ENCODE results near the gene PDE4B.
"Not testable (repeated sequence)": the region's sequence is repeated elsewhere in the genome, so short reads cannot be mapped to it uniquely, and the experiment has no call there.

PDE4B gene

DNA sequence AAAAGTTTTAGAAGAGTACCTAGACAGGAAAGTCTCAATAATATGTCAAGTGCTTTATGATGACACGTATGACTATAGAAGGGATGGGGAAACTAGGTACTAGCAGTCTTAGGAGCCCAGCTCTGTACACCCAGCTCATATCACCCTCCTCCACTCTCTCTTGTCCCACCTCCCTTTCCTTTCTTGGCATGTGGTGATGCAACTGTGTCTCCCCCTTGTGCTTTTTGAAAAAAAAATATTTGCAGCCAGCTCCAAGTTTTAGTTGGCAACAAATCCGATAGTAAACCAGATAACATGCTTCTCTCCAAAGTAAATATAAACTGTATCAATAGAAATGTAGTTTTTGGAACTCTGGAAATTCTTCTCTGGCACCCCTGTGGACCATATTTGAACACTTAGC lies 280.7 kb downstream of the PDE4B start:
- Mint-ChIP-seq H3K27me3 (peaks cover 2 to 6% of the 10 kb centered on the region in 2 donors), H3K4me1 (no peaks in the 10 kb centered on the region), H3K27ac (no peak overlapping the region), H3K4me3 (no peak overlapping the region), H3K9me3 (no peaks in the 10 kb centered on the region), H3K36me3 (no peaks in the 10 kb centered on the region)
- no peak for ATAC-seq (replicated peaks)
- DNase-seq, result no peak

DNA sequence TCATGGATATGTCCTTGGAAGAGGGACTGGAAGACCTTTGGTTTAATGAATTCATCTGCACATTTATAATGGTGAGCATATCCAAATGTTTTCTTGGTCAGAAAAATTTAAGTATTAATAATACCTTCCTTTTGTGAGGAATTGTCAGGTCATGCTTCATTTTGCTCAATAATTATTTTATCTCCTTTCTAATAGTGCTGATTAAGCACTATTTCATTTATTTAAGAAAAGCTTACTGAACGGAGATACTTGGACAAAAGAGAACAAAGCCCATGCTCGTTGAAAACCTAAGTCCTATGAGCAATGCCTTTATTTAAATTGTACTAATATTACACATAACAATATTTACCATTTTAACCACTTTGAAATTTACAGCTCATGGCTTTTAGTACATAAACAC lies 281.5 kb downstream of the PDE4B start:
- Mint-ChIP-seq H3K36me3 (no peaks in the 10 kb centered on the region), H3K27me3 (peaks cover 5 to 8% of the 10 kb centered on the region in 2 donors), H3K9me3 (no peaks in the 10 kb centered on the region), H3K4me1 (no peaks in the 10 kb centered on the region), H3K4me3 (no peak overlapping the region), H3K27ac (no peak overlapping the region)
- no peak for DNase-seq
- no peak for ATAC-seq (replicated peaks)

DNA sequence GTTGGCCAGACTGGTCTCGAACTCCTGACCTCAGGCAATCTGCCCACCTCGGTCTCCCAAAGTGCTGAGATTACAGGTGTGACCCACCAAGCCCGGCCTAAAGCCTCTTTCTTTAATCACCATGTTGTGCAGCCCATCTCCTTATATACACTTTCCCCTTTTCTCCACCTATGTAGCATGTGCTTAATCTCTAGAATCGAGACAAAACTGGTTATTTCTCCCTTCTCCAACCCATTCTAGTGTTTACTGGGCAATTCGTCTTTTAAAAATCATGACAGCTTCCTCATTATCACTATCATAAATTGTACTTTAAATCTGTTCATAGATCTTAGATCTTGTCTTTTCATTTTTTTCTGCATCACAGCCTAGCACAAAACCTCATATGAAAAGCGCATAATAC lies 285.7 kb downstream of the PDE4B start:
- Mint-ChIP-seq H3K27me3 (peaks cover 5 to 13% of the 10 kb centered on the region in 2 donors), H3K4me1 (no peaks in the 10 kb centered on the region), H3K9me3 (no peaks in the 10 kb centered on the region), H3K27ac (no peak overlapping the region), H3K36me3 (no peaks in the 10 kb centered on the region), H3K4me3 (no peak overlapping the region)
- ATAC-seq (replicated peaks) (no peak), DNase-seq (no peak)

DNA sequence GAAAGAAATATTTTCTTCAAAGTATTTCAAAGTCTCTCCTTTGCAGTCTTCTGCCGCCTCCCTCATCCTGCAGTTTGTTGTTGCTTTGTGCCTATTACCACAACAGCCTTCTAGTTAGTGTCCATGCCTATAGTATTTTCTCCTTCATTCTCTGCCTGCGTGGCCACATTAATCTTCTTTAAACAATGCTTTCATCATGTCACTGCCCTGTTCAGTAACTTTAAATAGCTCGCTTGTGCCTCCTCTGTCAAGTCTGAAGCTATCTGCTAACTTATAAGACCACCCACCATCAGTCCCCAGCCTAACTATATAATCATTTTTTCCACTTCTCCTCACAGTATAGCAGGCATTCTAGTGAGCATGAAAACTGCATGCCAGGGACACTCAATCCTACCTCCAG lies 290.3 kb downstream of the PDE4B start:
- Mint-ChIP-seq H3K36me3 (no peaks in the 10 kb centered on the region), H3K27me3 (peaks cover 5 to 19% of the 10 kb centered on the region in 2 donors), H3K9me3 (peaks cover 0 to 1% of the 10 kb centered on the region in 2 donors), H3K4me1 (no peaks in the 10 kb centered on the region), H3K4me3 (no peak overlapping the region), H3K27ac (no peak overlapping the region)
- ATAC-seq (replicated peaks), result no peak
- DNase-seq, result no peak

DNA sequence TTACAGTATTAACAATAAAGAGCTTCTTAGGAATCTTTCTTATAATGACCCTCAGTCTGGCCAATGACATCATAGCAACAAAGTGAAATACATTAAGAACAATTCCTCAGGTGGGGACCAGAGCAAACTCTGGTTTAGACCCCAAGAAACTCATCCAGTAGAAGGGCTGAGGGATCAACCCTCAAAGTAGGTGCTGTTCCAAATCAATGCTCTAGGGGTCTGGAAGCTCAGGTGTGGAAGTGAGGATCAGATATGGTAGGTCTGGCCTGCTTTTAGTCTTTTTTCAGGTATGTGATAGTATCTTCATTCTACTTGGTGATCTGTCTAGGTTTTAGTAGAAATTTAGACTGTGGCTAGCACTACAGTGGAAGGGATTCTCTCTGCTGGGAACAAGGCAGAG lies 291.7 kb downstream of the PDE4B start:
- Mint-ChIP-seq H3K4me1 (no peaks in the 10 kb centered on the region), H3K27me3 (peaks cover 0 to 14% of the 10 kb centered on the region in 2 donors)
- ATAC-seq (replicated peaks), result no peak

DNA sequence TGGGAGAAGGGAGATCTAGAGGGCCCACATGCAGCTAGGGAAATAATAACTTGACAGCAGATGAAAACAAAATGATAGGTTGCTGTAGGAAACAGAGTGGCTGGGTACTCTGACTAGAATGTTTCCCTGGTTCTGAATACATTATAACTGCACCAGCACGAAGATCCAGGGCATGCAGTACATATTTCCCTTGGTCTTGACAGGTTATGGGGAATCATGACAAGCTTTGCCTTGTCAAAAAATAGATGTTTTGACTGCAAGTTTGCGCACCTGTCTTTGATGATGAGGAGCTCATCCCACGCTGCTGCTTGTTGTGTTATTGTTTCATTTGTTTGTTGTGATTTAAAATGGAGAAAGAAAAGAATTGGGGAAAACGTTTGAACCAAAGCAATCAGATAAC lies 292.9 kb downstream of the PDE4B start:
- no peak for DNase-seq
- H3K4me1 Mint-ChIP-seq, result no peaks in the 10 kb centered on the region
- no peaks in the 10 kb centered on the region for H3K36me3 Mint-ChIP-seq
- H3K27me3 Mint-ChIP-seq, result peaks cover 0 to 14% of the 10 kb centered on the region in 2 donors
- H3K9me3 Mint-ChIP-seq, result peaks cover 0 to 1% of the 10 kb centered on the region in 2 donors
- H3K27ac Mint-ChIP-seq, result no peak overlapping the region
- H3K4me3 Mint-ChIP-seq, result no peak overlapping the region
- ATAC-seq (replicated peaks), result no peak

More for the DNA sequence above, 291.7 kb downstream of the PDE4B start:
- DNase-seq, result no peak
- no peak overlapping the region for H3K27ac Mint-ChIP-seq
- peaks cover 0 to 1% of the 10 kb centered on the region in 2 donors for H3K9me3 Mint-ChIP-seq
- H3K4me3 Mint-ChIP-seq, result no peak overlapping the region
- H3K36me3 Mint-ChIP-seq, result no peaks in the 10 kb centered on the region

DNA sequence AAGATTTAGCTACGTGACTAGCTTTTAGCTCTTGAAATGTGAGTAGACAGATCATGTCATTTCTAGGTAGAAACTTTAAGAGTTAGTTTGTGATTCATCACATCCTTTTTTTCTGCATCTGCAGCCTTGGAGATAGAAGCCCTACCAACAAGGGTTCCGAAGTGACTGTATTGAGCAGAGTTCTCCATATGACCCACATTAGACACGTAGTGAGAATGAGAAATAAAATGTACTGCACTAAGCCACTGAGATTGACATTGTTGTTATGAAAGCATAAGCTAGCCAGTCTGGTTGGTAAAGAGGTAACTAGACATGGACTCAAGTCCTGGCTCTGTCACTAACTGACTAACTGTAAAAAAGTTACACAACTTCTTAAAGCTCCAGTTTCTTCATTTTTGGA lies 296.1 kb downstream of the PDE4B start:
- no peaks in the 10 kb centered on the region for H3K36me3 Mint-ChIP-seq
- H3K27me3 Mint-ChIP-seq, result peaks cover 0 to 4% of the 10 kb centered on the region in 2 donors
- ATAC-seq (replicated peaks) (no peak), DNase-seq (no peak)
- no peak overlapping the region for H3K27ac Mint-ChIP-seq
- no peaks in the 10 kb centered on the region for H3K4me1 Mint-ChIP-seq
- no peak overlapping the region for H3K4me3 Mint-ChIP-seq
- peaks cover 0 to 1% of the 10 kb centered on the region in 2 donors for H3K9me3 Mint-ChIP-seq

DNA sequence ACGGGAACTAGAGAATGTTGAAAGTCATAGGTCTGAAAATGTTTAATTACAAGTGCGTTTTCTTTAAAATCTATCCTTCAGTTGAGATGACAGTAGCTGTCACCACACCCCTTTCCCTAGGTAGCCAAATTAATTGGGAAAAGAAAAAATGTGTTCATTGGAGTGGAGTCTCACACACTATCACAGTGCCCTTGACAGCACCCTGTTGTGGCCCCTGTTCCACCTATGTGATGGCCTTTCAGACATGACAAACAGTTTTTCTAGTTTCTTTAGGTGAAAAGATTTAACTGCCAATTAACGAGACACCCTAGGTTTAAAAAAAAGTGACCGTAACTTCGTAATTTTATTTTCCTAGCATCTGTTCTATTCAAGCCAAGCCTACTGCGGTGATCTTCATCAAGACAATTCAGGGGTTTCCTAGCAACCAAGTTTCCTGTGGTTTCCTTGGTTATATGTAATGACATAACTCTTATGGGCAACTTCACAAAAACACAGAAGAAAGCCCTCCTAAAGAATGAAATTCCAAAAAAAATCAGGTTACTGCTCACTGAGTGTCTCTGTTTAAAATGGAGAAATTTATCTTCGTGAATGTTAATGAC lies 298.3 kb downstream of the PDE4B start:
- ATAC-seq (replicated peaks) (no peak), DNase-seq (no peak)
- Mint-ChIP-seq H3K27me3 (peaks cover 0 to 4% of the 10 kb centered on the region in 2 donors), H3K36me3 (no peaks in the 10 kb centered on the region), H3K4me3 (no peak overlapping the region), H3K9me3 (peaks cover 0 to 1% of the 10 kb centered on the region in 2 donors), H3K4me1 (no peaks in the 10 kb centered on the region), H3K27ac (no peak overlapping the region)

DNA sequence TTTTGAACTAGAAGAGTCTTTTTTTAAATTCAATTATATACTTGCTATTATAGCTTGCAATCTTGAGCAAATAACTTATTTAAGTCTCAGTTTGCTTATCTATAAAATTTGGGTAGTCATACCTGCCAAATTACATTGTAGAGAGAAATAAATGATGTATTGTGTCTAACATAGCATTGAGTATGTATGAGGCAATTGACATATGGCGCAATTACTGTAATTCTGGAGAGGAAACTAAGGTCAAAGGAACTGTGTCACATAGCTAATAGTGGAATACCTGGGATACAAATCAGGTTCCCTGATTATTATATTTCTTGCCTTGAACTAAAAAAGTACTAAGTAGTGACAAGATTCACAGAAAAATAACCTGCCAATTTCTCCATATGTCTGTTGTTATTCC lies 302.5 kb downstream of the PDE4B start:
- no peaks in the 10 kb centered on the region for H3K27me3 Mint-ChIP-seq
- H3K27ac Mint-ChIP-seq, result no peak overlapping the region
- no peaks in the 10 kb centered on the region for H3K9me3 Mint-ChIP-seq
- DNase-seq (no peak), ATAC-seq (replicated peaks) (no peak)
- no peaks in the 10 kb centered on the region for H3K36me3 Mint-ChIP-seq
- H3K4me1 Mint-ChIP-seq, result no peaks in the 10 kb centered on the region
- H3K4me3 Mint-ChIP-seq, result no peak overlapping the region

DNA sequence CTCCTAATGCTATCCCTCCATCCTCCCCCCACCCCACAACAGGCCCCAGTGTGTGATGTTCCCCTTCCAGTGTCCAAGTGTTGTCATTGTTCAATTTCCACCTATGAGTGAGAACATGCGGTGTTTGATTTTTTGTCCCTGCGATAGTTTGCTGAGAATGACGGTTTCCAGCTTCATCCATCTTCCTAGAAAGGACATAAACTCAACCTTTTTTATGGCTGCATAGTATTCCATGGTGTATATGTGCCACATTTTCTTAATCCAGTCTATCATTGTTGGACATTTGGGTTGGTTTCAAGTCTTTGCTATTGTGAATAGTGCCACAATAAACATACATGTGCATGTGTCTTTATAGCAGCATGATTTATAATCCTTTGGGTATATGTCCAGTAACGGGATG lies 308.3 kb downstream of the PDE4B start:
- not testable (repeated sequence) for ATAC-seq (replicated peaks); H3K4me1 Mint-ChIP-seq; DNase-seq; H3K9me3 Mint-ChIP-seq; H3K27ac Mint-ChIP-seq; H3K27me3 Mint-ChIP-seq; H3K4me3 Mint-ChIP-seq; H3K36me3 Mint-ChIP-seq

DNA sequence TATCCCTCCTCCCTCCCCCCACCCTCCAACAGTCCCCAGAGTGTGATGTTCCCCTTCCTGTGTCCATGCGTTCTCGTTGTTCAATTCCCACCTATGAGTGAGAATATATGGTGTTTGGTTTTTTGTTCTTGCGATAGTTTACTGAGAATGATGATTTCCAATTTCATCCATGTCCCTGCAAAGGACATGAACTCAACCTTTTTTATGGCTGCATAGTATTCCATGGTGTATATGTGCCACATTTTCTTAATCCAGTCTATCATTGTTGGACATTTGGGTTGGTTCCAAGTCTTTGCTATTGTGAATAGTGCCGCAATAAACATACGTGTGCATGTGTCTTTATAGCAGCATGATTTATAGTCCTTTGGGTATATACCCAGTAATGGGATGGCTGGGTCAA lies 311.4 kb downstream of the PDE4B start:
- H3K36me3 Mint-ChIP-seq, H3K9me3 Mint-ChIP-seq, H3K4me3 Mint-ChIP-seq: not testable (repeated sequence)

DNA sequence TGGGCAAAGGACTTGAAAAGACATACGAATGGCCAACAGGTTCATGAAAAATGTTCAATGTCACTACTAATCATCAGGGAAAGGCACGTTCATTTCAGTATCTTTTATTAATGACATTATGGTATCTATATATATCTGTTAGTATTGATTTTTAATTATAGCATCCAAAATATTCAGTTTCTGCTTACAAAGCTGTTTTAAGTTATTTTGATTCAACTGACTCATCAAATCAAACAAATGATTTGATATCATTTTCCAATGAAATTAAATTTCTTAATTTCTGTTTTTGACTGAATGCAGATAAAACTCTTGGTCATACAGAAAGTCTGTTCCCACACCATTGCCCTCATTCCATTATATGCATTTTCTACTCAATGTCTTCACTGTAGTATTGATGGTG lies 315.9 kb downstream of the PDE4B start:
- Mint-ChIP-seq H3K9me3 (peaks cover 0 to 4% of the 10 kb centered on the region in 2 donors), H3K4me1 (no peaks in the 10 kb centered on the region), H3K36me3 (no peaks in the 10 kb centered on the region), H3K27ac (no peak overlapping the region), H3K4me3 (no peak overlapping the region), H3K27me3 (peaks cover 0 to 10% of the 10 kb centered on the region in 2 donors)
- no peak for DNase-seq
- ATAC-seq (replicated peaks), result no peak

More for the DNA sequence above, 311.4 kb downstream of the PDE4B start:
- DNase-seq; H3K27ac Mint-ChIP-seq; H3K4me1 Mint-ChIP-seq; ATAC-seq (replicated peaks); H3K27me3 Mint-ChIP-seq: not testable (repeated sequence)

DNA sequence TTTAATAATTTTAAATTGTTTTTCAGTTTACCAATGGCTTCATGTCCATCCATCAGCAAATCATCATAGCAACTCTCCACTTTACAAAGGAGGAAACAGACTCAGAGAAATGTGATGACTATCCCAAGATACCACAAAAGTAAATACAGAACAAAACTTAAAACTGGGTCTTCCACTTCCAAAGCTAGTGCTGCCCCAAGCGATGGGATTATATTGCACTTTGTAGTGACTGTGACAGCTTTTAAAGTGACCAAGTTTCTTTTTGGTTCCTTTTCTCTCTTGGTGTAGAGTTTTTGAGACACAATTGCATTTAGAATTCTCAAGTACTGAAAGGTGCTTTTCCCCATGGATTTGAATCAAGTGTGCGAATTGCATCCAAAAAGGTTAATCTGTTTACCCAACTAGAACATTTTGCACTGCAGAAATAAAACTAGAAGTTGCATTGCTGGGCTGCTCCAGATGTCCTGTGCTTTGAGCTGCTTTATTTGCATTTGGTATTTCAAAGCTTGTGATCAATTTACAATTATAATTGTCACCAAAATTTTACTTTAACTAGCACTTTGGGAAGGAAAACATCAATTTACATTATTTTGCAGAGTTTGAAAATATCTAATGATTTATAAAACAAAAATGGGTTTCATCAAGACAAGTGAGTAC lies 320.2 kb downstream of the PDE4B start:
- Mint-ChIP-seq H3K4me1 (no peaks in the 10 kb centered on the region), H3K4me3 (no peak overlapping the region), H3K27me3 (peaks cover 0 to 10% of the 10 kb centered on the region in 2 donors)

DNA sequence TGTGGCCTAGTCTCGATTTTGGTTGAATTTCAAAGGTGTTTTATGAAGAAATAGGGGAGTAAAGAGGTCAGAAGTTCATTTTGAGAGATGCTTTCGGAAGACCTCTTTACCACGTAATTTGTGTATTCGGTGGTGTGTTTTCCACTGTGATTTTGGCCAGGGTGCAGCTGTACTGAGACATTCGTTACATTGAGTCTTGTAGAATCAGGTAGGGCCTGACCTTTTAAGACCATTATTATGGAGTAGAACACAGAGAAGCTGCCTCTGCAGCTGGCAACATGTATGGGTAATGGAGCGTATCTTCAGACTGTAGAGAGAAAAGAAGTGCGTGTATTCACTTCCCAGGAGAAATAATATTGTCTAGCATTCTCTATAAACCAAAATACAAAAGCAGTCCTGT lies 326.5 kb downstream of the PDE4B start:
- Mint-ChIP-seq H3K27me3 (peaks cover 14 to 25% of the 10 kb centered on the region in 2 donors), H3K36me3 (no peaks in the 10 kb centered on the region), H3K4me3 (no peak overlapping the region), H3K9me3 (no peaks in the 10 kb centered on the region), H3K4me1 (no peaks in the 10 kb centered on the region), H3K27ac (no peak overlapping the region)
- ATAC-seq (replicated peaks) (peak in 1 of 2 donors; percentile 88), DNase-seq (no peak)

More for the DNA sequence above, 320.2 kb downstream of the PDE4B start:
- Mint-ChIP-seq H3K36me3 (no peaks in the 10 kb centered on the region), H3K9me3 (peaks cover 0 to 4% of the 10 kb centered on the region in 2 donors), H3K27ac (no peak overlapping the region)
- no peak for ATAC-seq (replicated peaks)
- no peak for DNase-seq

DNA sequence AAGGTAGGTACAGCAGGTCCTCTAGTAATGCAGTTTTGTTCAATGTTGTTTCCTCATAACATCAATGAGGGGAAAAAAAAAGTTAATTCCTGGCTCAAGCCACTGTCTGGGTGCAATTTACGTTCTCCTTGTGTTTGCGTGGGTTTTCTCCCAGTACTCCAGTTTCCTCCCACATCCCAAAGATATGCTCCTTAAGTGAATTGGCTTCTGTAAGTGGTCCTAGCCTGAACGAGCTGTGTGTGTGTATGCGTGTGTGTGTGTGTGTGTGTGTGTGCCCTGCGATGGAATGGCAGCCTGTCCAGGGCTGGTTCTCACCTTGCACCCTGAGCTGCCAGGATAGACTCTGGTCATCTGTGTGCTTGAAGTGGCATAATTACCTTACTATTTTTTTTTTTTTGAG lies 332.0 kb downstream of the PDE4B start:
- ATAC-seq (replicated peaks), result no peak
- peaks cover 2 to 11% of the 10 kb centered on the region in 2 donors for H3K9me3 Mint-ChIP-seq
- H3K4me3 Mint-ChIP-seq, result no peak overlapping the region
- DNase-seq, result no peak
- no peak overlapping the region for H3K27ac Mint-ChIP-seq
- H3K36me3 Mint-ChIP-seq, result no peaks in the 10 kb centered on the region
- peaks cover 21 to 25% of the 10 kb centered on the region in 2 donors for H3K27me3 Mint-ChIP-seq
- no peaks in the 10 kb centered on the region for H3K4me1 Mint-ChIP-seq
